ENCODE results near the gene EFNB1.

DNA sequence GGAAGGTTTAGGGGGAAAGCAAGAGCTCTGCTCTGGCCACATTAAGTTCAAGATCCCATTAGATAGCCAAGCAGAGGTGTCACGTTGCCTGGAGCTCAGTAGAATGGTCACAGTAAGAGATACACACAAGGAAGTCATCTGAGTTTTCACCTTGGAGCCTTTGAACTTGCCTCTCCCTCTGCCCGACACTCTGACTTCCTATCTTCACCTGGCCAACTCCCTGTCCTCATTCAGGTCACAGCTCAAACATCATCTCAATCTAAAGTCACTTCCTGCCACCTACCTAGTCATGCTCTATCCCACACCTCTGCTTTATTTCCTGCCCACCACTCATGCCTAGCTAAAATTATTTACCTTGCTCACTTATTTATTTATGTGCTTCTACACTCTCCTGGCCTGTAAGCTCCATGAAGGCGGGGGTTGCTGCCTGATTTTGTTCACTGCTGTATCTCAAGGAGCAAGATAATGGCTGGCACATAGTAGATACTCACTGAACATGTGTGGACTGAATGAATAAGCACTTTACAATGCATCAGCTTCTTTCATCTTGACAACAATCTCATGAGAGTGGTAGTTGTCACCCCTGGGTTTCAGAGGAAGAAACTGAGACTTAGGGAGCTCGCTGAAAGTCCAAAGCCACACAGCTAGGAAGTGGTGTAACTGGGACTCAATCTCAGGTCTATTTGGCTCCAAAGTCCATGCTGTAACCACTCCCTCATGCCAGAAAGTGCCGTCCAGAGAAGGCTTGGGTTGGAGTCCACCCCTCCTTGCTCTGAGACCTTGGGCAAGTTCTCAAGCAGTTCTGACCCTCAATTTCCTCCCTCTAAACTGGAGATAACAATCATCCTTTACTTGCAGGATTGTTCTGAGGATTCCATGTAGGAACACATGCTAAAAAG lies 40.3 kb downstream of the EFNB1 start:
- TF ChIP-seq POU5F1 (IDR thresholded peaks at IDR 0.05; ENCODE audit: low read depth, low read length): no peak
- no peak for TF ChIP-seq CBX8 (IDR thresholded peaks at IDR 0.05; ENCODE audit: borderline replicate concordance, low read depth, low read length)
- TF ChIP-seq, protein P1, sequence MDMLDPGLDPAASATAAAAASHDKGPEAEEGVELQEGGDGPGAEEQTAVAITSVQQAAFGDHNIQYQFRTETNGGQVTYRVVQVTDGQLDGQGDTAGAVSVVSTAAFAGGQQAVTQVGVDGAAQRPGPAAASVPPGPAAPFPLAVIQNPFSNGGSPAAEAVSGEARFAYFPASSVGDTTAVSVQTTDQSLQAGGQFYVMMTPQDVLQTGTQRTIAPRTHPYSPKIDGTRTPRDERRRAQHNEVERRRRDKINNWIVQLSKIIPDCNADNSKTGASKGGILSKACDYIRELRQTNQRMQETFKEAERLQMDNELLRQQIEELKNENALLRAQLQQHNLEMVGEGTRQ (IDR thresholded peaks at IDR 0.05; ENCODE audit: low read length): no peak
